Stimulated activated naive CD4-positive, alpha-beta T cell (primary cell): ENCODE data around the gene TMEM179B.
"Not testable (repeated sequence)": the region's sequence is repeated elsewhere in the genome, so short reads cannot be mapped to it uniquely, and the experiment has no call there.

Experiments
- DNase-seq, 6 experiments: peaks; one replicate each; lab custom pipeline; 2025; lab: John Stamatoyannopoulos, UW

The TMEM179B gene

GRCh38 chr11:62787005-62787759 is at the start of gene TMEM179B:
Gene TMEM179B, plus strand, starts transcription at chr11:62787402. Its CDS starts 30 bp downstream, at chr11:62787432.
- peak; percentile 88 to 96 (median 94) for DNase-seq

GRCh38 chr11:62747475-62748160 is 39.6 kb upstream of the TMEM179B start:
- no peak for DNase-seq

GRCh38 chr11:62749931-62750330 is 37.3 kb upstream of the TMEM179B start:
- not testable (repeated sequence) for DNase-seq

- no peak for DNase-seq
These were observed 34.9 kb upstream of the TMEM179B start for GRCh38 chr11:62752177-62752785.

GRCh38 chr11:62752994-62753735 is 34.0 kb upstream of the TMEM179B start:
- no peak for DNase-seq

GRCh38 chr11:62753736-62754603 is 33.2 kb upstream of the TMEM179B start, which contains the start of gene ZBTB3:
Gene ZBTB3, minus strand, starts transcription at chr11:62754160. Its CDS starts 496 bp downstream, at chr11:62753664.
- peak; percentile 94 to 100 (median 98) for DNase-seq

GRCh38 chr11:62755086-62755615 is 32.1 kb upstream of the TMEM179B start:
- DNase-seq, result no peak

- DNase-seq, result no peak
These were observed 29.1 kb upstream of the TMEM179B start for GRCh38 chr11:62757846-62758788.

- not testable (repeated sequence) for DNase-seq
These were observed 26.4 kb upstream of the TMEM179B start for GRCh38 chr11:62760867-62761227.

- DNase-seq, result peak in 1 of 6 experiments; percentile 42
These were observed 16.4 kb upstream of the TMEM179B start for GRCh38 chr11:62770778-62771143.

- DNase-seq, result peak; percentile 81 to 92 (median 84)
These were observed 15.8 kb upstream of the TMEM179B start, which contains the start of gene TAF6L for GRCh38 chr11:62771144-62772021. Gene TAF6L, plus strand, starts transcription at chr11:62771396. Its CDS starts 4,388 bp downstream, at chr11:62775784.

GRCh38 chr11:62774407-62774806 is 12.8 kb upstream of the TMEM179B start:
- no peak for DNase-seq

- DNase-seq, result no peak
These were observed 11.6 kb upstream of the TMEM179B start for GRCh38 chr11:62775646-62776045.

GRCh38 chr11:62777389-62777788 is 9.8 kb upstream of the TMEM179B start:
- DNase-seq, result no peak

GRCh38 chr11:62778441-62778840 is 8.8 kb upstream of the TMEM179B start:
- no peak for DNase-seq

- no peak for DNase-seq
These were observed 4.4 kb upstream of the TMEM179B start for GRCh38 chr11:62782753-62783152.

- peak; percentile 65 to 88 (median 76) for DNase-seq
These were observed 741 bp upstream of the TMEM179B start for GRCh38 chr11:62786318-62787004.

GRCh38 chr11:62788991-62789390 is 1.8 kb downstream of the TMEM179B start:
- no peak for DNase-seq
